Left colon (tissue), 2 donors: ENCODE results near the gene MED12L. TPM values are rescaled to one million over a fixed set of nuclear protein-coding genes. Genes with fewer than 3 reads are reported as not detected.
"Not testable (repeated sequence)": the region's sequence is repeated elsewhere in the genome, so short reads cannot be mapped to it uniquely, and the experiment has no call there.

Experiments used
- ATAC-seq: fragments of 200-7000 bp; cut with Tn5 transposase; one replicate; pipeline ENCODE4 v1.9.1; 2020; ENCODE audit warnings: mild to moderate bottlenecking, moderate library complexity
- DNase-seq, 2 donors: peaks; one replicate each; pipeline ENCODE4 v3.0.0-alpha.2; 2020
- intact Hi-C, 2 donors: fragments of 100-400 bp; cut with DNase I in 1 of 2; cut with micrococcal nuclease in 1 of 2; formaldehyde crosslinking; loops; one replicate each; pipeline versions ENCODE4 v1.11.2 to v1.14.0; 2022; cut with DNase I, micrococcal nuclease
- long read RNA-seq: library from polyadenylated mRNA; unstranded; transcript quantifications from one replicate; pipeline ENCODE4 v2.0.0, GENCODE V29; 2021
- total RNA-seq, 2 donors: library from RNA; stranded (reverse); fragmentation: NEBNext Ultra II Directional; extraction: Animal tissue kit (Norgen Biotek cat#: 25700); gene quantifications; one replicate each; pipeline ENCODE4 v1.2.1, GENCODE V29; 2021
- donor health status: DM: no; HTN: no; CAD: no.
- donor health status: DM: yes; HTN: yes; CAD: no.

Gene MED12L
- under 1 TPM; 0.37 to 0.45 TPM for total RNA-seq
- long read RNA-seq, partial matches to known transcripts: 0 of 2 reads
- long read RNA-seq, other reads (novel, unspliced or antisense): 2 of 2 reads

DNA sequence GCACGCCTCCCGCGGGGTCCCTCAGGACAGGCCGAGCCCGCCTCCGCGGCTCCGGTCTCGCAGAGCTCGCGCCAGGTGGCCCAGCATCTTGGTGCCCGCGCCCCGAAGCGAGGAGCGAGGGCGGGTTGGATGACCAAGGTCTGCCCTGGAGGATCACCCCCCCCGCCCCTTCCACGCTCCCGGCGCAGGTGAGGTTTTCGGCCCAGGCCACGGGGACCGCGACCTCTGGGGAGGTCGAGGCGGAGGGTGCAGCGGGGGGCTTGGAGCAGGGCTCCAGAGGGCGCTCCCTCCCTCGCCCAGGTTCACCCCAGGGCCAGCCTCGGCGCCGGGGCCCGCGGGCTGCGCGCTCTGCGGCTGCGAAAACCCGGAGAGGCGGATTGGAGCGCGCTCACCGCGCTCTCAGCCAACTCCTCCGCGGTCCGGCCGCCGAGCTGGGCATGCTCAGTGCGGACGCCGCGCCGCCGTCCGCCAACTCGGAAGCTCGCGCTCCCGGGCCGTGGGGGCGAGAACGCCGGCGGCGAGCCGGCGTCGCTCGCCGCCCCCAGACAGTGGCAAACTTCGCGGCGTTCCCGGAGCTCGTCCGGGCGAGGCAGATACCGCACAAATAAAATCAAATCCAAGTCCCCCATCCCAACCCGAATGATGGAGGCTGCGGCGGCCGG lies at the start of gene MED12L:
MED12L (plus strand) TSS at position 438 of the 662 bp plus-strand sequence. CDS start 1,263 bp downstream, outside the sequence.
- intact Hi-C loops: no loop called here
- DNase-seq (peak; percentile 57 to 71), ATAC-seq (peak; percentile 91)

- intact Hi-C loops: no loop called here
- peak; percentile 44 for ATAC-seq
These were observed 47.6 kb upstream of the MED12L start for GRCh38 chr3:151037746-151038477.

DNA sequence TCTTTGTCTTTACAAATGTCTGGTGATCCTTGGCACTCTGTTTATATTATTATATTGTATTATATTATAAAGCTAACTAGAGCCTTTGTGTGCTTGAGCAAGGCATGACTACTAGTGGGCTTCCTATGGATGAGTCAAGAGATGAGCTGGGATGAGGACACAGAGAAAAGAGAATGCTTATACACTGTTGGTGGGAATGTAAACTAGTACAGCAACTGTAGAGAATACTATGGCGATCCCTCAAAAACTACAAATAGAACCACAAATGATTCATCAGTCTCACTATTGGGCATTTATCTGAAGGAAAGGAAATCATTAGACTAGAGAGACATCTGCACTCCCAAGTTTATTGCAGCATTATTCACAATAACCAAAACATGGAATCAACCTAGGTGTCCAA lies 40.8 kb upstream of the MED12L start:
- DNase-seq: no peak
- intact Hi-C loops: no loop called here
- ATAC-seq: no peak

More at GRCh38 chr3:151037746-151038477, 47.6 kb upstream of the MED12L start:
- DNase-seq: peak; percentile 9 to 28

- intact Hi-C loops: no loop called here
- ATAC-seq (no peak), DNase-seq (no peak)
These were observed 37.8 kb upstream of the MED12L start for GRCh38 chr3:151047636-151048035.

DNA sequence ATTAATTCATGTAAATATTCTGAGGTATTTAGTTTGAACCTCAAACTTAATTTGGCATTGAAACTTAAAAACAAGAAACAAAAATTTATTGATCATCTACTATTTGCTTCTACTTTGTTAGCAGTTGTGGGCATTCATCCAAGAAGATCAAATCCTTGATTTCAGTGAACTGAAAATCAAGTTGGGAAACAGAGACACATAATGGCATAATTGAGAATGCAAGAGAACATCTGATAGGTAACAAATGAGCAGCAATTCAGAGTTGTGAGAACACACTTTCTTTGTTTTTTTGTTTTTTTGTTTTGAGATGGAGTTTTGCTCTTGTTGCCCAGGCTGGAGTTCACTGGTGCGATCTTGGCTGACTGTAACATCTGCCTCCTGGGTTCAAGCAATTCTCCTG lies 33.9 kb upstream of the MED12L start:
- DNase-seq (no peak), ATAC-seq (no peak)
- intact Hi-C loops: no loop called here

GRCh38 chr3:151052346-151052745 lies 33.1 kb upstream of the MED12L start:
- DNase-seq: no peak
- intact Hi-C loops: no loop called here
- ATAC-seq: no peak

DNA sequence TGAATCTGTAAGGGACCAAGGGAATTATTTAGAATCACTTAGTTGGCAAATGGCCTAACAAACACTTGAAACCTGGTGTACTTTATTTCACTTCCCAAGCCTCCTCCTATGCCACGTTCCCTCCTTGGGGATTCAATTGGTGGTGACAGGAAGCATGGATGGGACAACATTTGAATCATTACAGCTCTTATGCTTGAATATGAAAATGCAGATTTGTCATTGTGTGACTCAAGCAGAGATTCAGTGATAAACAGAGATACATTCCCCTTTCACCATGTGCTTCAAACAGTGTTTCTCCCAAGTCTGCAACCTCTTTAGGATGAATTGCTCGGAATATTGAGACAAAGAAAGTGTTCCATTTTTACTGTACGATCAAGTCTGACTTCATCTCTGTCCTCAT lies 32.7 kb upstream of the MED12L start:
- ATAC-seq: no peak
- no peak for DNase-seq
- intact Hi-C loops: no loop called here

GRCh38 chr3:151058740-151059139 lies 26.7 kb upstream of the MED12L start:
- ATAC-seq: no peak
- intact Hi-C loops: no loop called here
- DNase-seq: no peak

DNA sequence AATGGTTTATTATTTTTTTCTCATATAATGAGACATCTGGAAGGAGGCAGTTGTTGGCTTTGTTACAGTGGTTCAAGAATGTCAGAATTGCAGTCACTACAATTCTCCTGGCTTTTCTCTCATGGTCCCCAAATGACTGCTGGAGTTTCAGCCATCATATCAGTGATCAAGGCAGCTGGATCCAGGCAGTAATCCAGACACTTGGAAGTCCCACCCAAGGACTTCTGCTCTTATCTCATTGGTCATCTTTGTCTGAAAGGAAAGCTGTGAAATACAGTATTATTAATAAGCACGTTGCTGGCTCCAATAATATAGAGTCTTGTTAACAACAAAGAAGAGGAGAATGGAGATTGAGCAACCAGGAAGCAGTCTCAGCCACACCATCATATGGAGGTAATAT lies 22.9 kb upstream of the MED12L start:
- intact Hi-C loops: no loop called here
- no peak for DNase-seq
- no peak for ATAC-seq

DNA sequence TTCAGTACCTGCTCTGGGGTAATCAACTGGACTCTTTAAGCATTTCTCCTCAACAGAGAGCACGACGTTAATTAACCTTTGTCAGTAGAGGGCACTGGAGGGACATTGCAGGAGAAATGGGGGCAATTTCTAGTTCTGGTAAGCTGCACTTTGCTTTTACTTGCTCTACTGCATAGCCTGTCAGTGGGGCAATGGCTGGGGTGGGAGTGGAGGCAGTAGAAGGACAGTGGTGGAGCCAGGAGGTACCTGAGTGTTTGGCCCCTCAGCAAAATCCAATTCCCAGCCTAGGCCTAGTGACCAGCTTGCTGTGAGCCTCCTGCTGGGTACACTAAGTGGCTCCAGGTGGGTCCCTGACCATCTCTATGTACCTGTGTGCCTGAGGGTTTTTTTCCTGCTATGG lies 18.3 kb upstream of the MED12L start:
- intact Hi-C loops: no loop called here
- ATAC-seq: no peak

GRCh38 chr3:151072842-151073241 lies 12.6 kb upstream of the MED12L start:
- DNase-seq, intact Hi-C loops, ATAC-seq: not testable (repeated sequence)

More for the DNA sequence above, 18.3 kb upstream of the MED12L start:
- DNase-seq: no peak

DNA sequence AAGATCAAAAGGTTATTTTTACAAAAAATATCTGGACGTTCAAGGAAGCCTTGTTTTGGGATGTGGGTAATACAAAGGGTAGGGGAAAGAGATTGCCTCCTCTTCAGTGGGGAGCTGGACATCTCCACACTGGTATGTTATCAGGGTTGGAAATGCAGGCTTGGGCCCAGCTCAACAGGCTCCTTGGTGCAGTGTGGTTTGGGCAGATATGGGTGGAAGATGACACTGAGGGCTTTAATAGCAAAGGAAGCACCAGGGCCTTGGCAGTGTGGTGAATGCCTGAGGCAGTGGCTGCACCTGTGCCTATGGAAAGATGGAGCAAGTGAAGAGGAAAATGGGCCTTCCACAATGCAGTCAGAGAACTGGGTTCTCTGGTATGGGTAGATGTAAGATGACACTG lies 11.2 kb upstream of the MED12L start:
- DNase-seq (no peak), ATAC-seq (no peak)
- intact Hi-C loops: no loop called here

GRCh38 chr3:151075869-151076562 lies 9.4 kb upstream of the MED12L start:
- DNase-seq: no peak
- ATAC-seq: no peak
- intact Hi-C loops: no loop called here

GRCh38 chr3:151076626-151077025 lies 8.8 kb upstream of the MED12L start:
- intact Hi-C loops: no loop called here
- ATAC-seq: no peak
- DNase-seq: no peak

- DNase-seq, ATAC-seq, intact Hi-C loops: not testable (repeated sequence)
These were observed 4.4 kb upstream of the MED12L start for GRCh38 chr3:151081082-151081481.

GRCh38 chr3:151082880-151083838 lies 2.3 kb upstream of the MED12L start:
- DNase-seq (no peak), ATAC-seq (no peak)
- intact Hi-C loops: no loop called here

DNA sequence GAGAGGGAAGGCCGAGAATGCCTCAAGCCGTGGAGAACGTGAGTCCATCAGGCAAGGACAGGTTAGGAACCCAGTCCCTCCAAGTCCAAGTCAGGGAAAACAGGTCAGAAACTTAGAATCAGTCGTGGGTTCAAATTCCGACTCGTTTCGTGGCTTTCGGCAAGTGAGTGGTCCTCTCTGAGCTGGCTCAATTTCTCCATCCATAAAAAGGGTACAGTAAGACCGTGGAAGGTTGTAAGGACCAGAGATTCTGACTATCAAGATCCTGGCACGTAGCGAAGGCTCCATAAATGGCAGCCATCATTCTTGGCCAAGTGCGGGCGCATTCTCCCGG lies 604 bp upstream of the MED12L start:
- DNase-seq: no peak
- ATAC-seq: no peak
- intact Hi-C loops: no loop called here

DNA sequence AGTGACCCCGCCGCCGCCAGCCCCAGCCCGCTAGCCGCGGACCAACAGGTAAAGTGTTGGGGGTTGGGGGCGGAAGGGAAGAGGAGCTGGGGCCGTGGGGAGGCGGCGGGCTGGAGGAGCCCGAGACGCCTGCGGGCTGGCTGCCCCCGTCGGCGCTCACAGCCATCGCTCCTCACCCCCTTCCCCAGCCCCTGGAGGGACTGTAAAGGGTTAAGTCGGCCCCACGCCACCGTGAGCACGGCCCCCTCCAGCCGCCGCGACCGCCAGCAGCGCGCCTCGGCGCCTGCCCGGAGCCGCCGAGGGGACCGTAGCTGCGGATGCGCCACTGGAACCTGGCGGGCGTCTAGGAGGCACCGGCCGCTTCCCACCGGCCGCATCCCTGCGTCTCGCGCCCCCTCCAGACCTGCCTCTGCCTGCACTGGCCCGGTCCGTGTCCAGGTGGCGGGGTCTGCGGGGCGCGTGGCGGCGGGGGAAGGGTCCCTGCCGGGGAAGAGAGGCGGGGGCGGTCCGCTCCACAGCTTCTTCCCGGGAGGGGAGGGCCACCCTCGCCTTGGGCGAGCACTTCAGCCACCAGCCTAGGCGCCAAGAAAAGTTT lies 522 bp downstream of the MED12L start:
- DNase-seq: peak in 1 of 2 donors; percentile 13
- ATAC-seq: peak; percentile 22
- intact Hi-C loops: no loop called here
